Stomach (tissue), 9 donors: Measurements from ENCODE around the gene AGAP2. TPM values are rescaled to one million over a fixed set of nuclear protein-coding genes. Genes with fewer than 3 reads are reported as not detected.

Experiments used
- DNase-seq, 2 donors: peaks; one replicate each; pipeline versions ENCODE4 v3.0.0 to v3.0.0-alpha.2; 2013 to 2019
- H3K27ac ChIP-seq, 5 donors: fragments of 200-600 bp in 4 of 5; sonication (generic) in 4 of 5; one replicate each; pipeline ENCODE4 v1.5.1; 2013 to 2019; ENCODE audit warnings: mild to moderate bottlenecking in 1 of 5, moderate library complexity in 1 of 5
- H3K27me3 ChIP-seq, 3 donors: fragments of 200-600 bp; sonication (generic); one replicate each; pipeline ENCODE4 v1.5.1; 2017 to 2019; ENCODE audit warnings: mixed run types in 1 of 3
- H3K36me3 ChIP-seq, 4 donors: fragments of 200-600 bp; sonication (generic); 1 replicate in 3 of 4; 2 replicates in 1 of 4; pipeline ENCODE4 v1.5.1; 2016 to 2019
- H3K4me1 ChIP-seq, 4 donors: fragments of 200-600 bp; sonication (generic); one replicate each; pipeline ENCODE4 v1.5.1; 2016 to 2019
- H3K4me3 ChIP-seq, 4 donors: fragments of 200-600 bp; sonication (generic) in 3 of 4; one replicate each; pipeline ENCODE4 v1.5.1; 2016 to 2019; ENCODE audit warnings: mild to moderate bottlenecking in 1 of 4
- H3K9me3 ChIP-seq, 4 donors: fragments of 200-600 bp; sonication (generic); one replicate each; pipeline ENCODE4 v1.5.1; 2016 to 2019
- CTCF ChIP-seq, 7 experiments: fragments of 450-650 bp in 4 of 7; fragments of 200-600 bp in 3 of 7; sonication (generic) in 3 of 7; IDR thresholded peaks; one replicate each; pipeline ENCODE4 v1.5.1; 2016 to 2019; ENCODE audit warnings: antibody characterized with exemption in 7 of 7, control low read depth in 2 of 7, mild to moderate bottlenecking in 1 of 7
- EP300 ChIP-seq: sonication (generic); formaldehyde crosslinking; IDR thresholded peaks from one replicate; pipeline ENCODE4 v1.6.1; 2017; ENCODE audit warnings: antibody characterized with exemption
- POLR2A ChIP-seq, 4 donors: fragments of 450-650 bp; IDR thresholded peaks; one replicate each; pipeline ENCODE4 v1.6.1; 2016; ENCODE audit warnings: antibody characterized with exemption in 4 of 4, control low read depth in 2 of 4, mild to moderate bottlenecking in 1 of 4, moderate library complexity in 1 of 4
- POLR2AphosphoS5 ChIP-seq, 3 donors: sonication (generic); formaldehyde crosslinking; IDR thresholded peaks; one replicate each; pipeline ENCODE4 v1.6.1; 2016; ENCODE audit warnings: antibody characterized with exemption in 3 of 3
- WGBS, 5 donors: extraction: QIAGEN DNeasy Blood & Tissue Kit in 3 of 5; methylation state at CpG; one replicate each; pipeline versions ENCODE4 v1.1.5 to v1.1.7; 2013 to 2018; 5-methylcytosine and 5-hydroxymethylcytosine counted together
- intact Hi-C: fragments of 100-400 bp; cut with DNase I; formaldehyde crosslinking; loops from one replicate; pipeline ENCODE4 v1.15.1; 2023; ENCODE audit warnings: low total_unique reads
- polyA plus RNA-seq, 3 donors: library from polyadenylated mRNA; stranded (reverse); fragments of 200-250 nt; gene quantifications; one replicate each; pipeline ENCODE4 v1.2.3, GENCODE V29; 2013
- total RNA-seq, 5 donors: library from RNA; depleted of rRNA; stranded (reverse); fragments of >200 nt; gene quantifications; one replicate each; pipeline versions ENCODE4 v1.1.0 to v1.2.3, GENCODE V29; 2014 to 2016
- donor health status: healthy with polysubstance abuse.
- donor health status: Bipolar disorder and iron deficiency.
- donor health status: healthy.

AGAP2 gene
- total and polyA plus RNA-seq, 8 donors: under 0.01 to 5.7 (median 0.68) TPM; not detected in 1

DNA sequence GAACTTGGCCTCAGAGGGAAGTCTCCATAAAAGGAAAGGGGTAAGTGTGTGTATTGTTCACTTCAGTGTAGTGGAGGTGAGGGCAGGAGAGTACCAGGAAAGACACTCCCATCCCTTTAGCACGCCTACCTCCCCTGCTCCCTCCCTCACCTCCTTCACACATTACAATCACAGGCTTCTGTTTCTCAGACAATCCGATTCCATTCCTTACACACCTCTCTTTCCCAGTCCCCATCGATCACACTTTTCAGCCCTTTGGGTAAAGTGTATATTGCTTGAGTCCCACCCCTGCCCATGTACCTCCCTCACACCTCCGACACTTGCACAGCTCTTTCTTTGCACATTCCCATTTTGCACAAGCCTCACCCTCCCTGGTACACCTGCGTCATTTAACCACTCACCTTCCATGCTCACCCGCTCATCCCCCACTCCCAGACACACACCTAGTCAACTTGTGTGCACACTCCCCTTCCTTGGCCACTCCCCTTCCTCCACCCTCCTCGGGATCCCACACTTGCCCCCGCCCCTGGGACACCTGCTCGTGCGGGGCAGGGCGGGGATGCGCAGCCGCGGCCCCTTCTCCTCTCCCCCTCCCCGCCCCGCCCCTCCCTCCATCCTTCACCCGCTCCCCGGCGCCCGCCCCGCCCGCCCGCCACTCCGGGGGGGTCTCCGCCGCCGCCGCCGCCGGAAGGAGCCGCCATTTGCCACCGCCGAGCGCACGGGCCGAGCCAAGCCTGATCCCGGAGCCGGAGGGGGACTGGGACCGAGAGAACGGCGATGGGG, 16.1 kb upstream of the AGAP2 start, which contains the start of gene MARCHF9:
MARCHF9 (plus strand) TSS at position 693 of the 783 bp plus-strand sequence. CDS start 426 bp downstream, outside the sequence.
- Histone ChIP-seq H3K4me1 (peaks cover 27 to 53% (median 47%) of the 10 kb centered on the region in 4 donors), H3K9me3 (no peaks in the 10 kb centered on the region), H3K4me3 (peak within 1 kb of the TSS; percentile 66 to 88 (median 78)), H3K27me3 (no peaks in the 10 kb centered on the region), H3K27ac (peak within 1 kb of the TSS; percentile 70 to 83 (median 80)), H3K36me3 (peaks cover 7 to 34% (median 32%) of the 10 kb centered on the region in 4 donors)
- WGBS, 5 donors: 1 to 3% (median 1%) methylated on average over 21 to 39 of the region's 41 CpGs
- DNase-seq: peak; percentile 72 to 93
- TF ChIP-seq POLR2AphosphoS5 (IDR thresholded peaks at IDR 0.05): peak in 1 of 3 donors; percentile 19
- no peak for TF ChIP-seq EP300
- peak in 1 of 7 experiments; percentile 4 for TF ChIP-seq CTCF (IDR thresholded peaks at IDR 0.05)
- no peak for TF ChIP-seq POLR2A (IDR thresholded peaks at IDR 0.05)
- intact Hi-C loops: no loop called here

- 18 to 45% (median 41%) methylated on average over 1 of the region's 1 CpG for WGBS, 5 donors
- intact Hi-C loops: no loop called here
- TF ChIP-seq POLR2AphosphoS5 (IDR thresholded peaks at IDR 0.05): no peak
- TF ChIP-seq CTCF (IDR thresholded peaks at IDR 0.05): no peak
- no peak for TF ChIP-seq POLR2A (IDR thresholded peaks at IDR 0.05)
- TF ChIP-seq EP300: no peak
- Histone ChIP-seq H3K36me3 (peaks cover 7 to 38% (median 34%) of the 10 kb centered on the region in 4 donors), H3K4me3 (no peak overlapping the region), H3K27me3 (no peaks in the 10 kb centered on the region), H3K9me3 (no peaks in the 10 kb centered on the region), H3K27ac (peak overlapping the region in 3 of 5 donors; percentile 73 to 83 (median 82)), H3K4me1 (peaks cover 27 to 53% (median 47%) of the 10 kb centered on the region in 4 donors)
- no peak for DNase-seq
Measured at GRCh38 chr12:57753756-57754337, 15.3 kb upstream of the AGAP2 start.

DNA sequence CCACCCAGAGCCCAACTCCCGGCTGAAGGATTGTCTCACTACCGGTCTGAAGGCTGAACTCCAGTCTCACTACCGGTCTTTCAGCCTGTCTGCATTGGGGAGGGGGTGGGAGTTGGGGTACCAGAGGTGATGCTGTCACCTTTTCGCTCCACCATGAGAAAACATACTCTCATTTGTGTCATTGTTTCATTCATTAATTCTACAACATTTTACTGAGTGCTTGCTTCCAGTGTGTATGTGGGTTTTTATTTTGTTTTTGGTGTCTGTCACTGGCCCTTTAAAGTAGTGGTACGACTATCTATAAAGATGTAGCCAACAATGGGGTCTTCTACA, 14.1 kb upstream of the AGAP2 start:
- H3K36me3 ChIP-seq: peaks cover 16 to 38% (median 34%) of the 10 kb centered on the region in 4 donors
- H3K9me3 ChIP-seq: no peaks in the 10 kb centered on the region
- TF ChIP-seq CTCF (IDR thresholded peaks at IDR 0.05) (no peak), EP300 (no peak), POLR2A (IDR thresholded peaks at IDR 0.05) (no peak), POLR2AphosphoS5 (IDR thresholded peaks at IDR 0.05) (no peak)
- 0 to 4% (median 1%) methylated on average over 5 of the region's 5 CpGs for WGBS, 5 donors
- no peak for DNase-seq
- H3K4me1 ChIP-seq: peaks cover 27 to 53% (median 47%) of the 10 kb centered on the region in 4 donors
- intact Hi-C loops: no loop called here
- H3K4me3 ChIP-seq: peak overlapping the region; percentile 61 to 81 (median 72)
- peak overlapping the region; percentile 74 to 91 (median 89) for H3K27ac ChIP-seq
- H3K27me3 ChIP-seq: no peaks in the 10 kb centered on the region

DNA sequence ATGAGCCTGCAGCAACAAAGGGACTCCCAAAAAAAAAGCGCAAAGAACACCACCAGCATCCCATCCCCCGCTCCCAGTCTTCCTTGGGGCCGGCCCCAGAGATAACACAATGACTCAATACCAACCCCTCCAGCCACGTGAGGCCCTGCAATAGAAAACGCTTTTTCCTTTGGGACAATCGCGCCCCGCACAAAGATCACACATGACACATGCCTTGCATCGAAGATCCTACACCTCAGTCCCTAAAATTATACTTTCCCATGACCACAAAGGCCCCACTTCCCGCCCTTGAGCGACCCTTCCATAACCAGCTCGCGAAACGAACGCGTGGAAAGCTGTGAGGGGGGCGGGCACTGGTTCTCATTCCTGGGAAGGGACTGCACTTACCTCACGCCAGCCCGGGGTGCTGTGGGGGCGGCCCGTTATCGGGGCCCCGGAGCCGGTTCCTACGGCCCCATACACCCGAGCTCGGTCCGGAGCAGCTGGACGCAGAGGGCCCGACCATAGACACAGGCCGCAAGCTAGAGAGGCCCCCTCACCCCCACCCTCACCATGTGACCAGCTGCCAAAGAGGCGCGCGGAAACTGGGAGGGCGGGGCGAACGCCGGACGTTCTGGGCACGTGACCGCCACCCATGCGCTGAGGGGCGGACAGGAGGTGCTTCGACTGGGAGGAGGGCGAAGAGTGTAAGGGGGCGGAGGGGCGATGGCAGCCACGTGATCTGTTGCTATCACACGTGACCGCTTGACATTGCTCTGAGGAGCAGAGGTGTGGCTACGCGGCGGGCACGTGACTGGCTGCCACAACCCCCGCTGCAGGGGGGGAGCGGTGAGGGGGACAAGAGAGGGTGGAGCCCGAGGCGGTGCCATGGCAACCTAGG, 13.5 kb upstream of the AGAP2 start, which contains the start of gene CDK4:
CDK4 (minus strand) TSS at position 523 of the 880 bp plus-strand sequence. CDS start 593 bp downstream, outside the sequence.
- intact Hi-C loops: no loop called here
- DNase-seq: peak; percentile 98 to 100
- TF ChIP-seq CTCF (IDR thresholded peaks at IDR 0.05): no peak
- TF ChIP-seq POLR2AphosphoS5 (IDR thresholded peaks at IDR 0.05): peak; percentile 81 to 97 (median 94)
- TF ChIP-seq EP300: no peak
- peak in 1 of 4 donors; percentile 62 for TF ChIP-seq POLR2A (IDR thresholded peaks at IDR 0.05)
- Histone ChIP-seq H3K9me3 (no peaks in the 10 kb centered on the region), H3K27me3 (no peaks in the 10 kb centered on the region), H3K4me1 (peaks cover 27 to 52% (median 47%) of the 10 kb centered on the region in 4 donors), H3K36me3 (peaks cover 21 to 40% (median 38%) of the 10 kb centered on the region in 4 donors), H3K27ac (peak within 1 kb of the TSS; percentile 86 to 91 (median 90)), H3K4me3 (peak within 1 kb of the TSS; percentile 61 to 81 (median 72))
- WGBS, 5 donors: 0% methylated on average over 50 to 58 of the region's 58 CpGs
